Measurements from ENCODE around the gene INPP5A.
"Not testable (repeated sequence)": the region's sequence is repeated elsewhere in the genome, so short reads cannot be mapped to it uniquely, and the experiment has no call there.

GRCh38 chr10:132797986-132798385 lies 260.4 kb downstream of the INPP5A start:
- TF ChIP-seq EZH2 (IDR thresholded peaks at IDR 0.05; ENCODE audit: borderline replicate concordance); CTCF (IDR thresholded peaks at IDR 0.05; ENCODE audit: poor library complexity): not testable (repeated sequence)
